Measurements from ENCODE around the gene TECTB. TPM values are rescaled to one million over a fixed set of nuclear protein-coding genes. Genes with fewer than 3 reads are reported as not detected.

TECTB gene
- total RNA-seq = not detected in 2 replicates

DNA sequence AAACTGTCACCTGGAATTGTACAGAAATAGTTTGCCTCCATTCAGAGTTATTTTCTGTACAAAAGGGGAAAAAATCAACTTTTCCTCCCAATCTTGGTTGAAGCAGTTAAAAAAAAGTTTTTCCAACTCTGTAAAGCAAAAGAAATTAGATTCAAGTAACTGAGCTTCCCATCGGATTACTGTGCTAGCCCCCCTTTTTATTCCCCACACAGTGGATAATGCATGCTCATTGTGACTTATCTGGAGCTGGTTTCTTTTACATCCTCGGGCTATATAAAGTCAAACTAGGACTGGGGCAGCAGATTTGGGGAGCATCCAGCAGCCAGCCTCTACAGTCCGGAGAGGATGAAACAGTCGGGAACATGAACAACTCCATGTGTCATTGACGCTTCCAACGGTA lies at the start of gene TECTB:
TSS of gene TECTB (plus strand) at position 301 of the 400 bp plus-strand sequence. CDS start 335 bp downstream, outside the sequence.
- DNase-seq (ENCODE audit: low read depth) = no peak
- no peak within 1 kb of the TSS for H3K4me3 ChIP-seq (ENCODE audit: low read depth, low read length)
- TF ChIP-seq, protein P1, sequence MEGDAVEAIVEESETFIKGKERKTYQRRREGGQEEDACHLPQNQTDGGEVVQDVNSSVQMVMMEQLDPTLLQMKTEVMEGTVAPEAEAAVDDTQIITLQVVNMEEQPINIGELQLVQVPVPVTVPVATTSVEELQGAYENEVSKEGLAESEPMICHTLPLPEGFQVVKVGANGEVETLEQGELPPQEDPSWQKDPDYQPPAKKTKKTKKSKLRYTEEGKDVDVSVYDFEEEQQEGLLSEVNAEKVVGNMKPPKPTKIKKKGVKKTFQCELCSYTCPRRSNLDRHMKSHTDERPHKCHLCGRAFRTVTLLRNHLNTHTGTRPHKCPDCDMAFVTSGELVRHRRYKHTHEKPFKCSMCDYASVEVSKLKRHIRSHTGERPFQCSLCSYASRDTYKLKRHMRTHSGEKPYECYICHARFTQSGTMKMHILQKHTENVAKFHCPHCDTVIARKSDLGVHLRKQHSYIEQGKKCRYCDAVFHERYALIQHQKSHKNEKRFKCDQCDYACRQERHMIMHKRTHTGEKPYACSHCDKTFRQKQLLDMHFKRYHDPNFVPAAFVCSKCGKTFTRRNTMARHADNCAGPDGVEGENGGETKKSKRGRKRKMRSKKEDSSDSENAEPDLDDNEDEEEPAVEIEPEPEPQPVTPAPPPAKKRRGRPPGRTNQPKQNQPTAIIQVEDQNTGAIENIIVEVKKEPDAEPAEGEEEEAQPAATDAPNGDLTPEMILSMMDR (IDR thresholded peaks at IDR 0.05; ENCODE audit: insufficient read depth, low read depth, low read length) = no peak

- DNase-seq (ENCODE audit: low read depth) = no peak
- TF ChIP-seq, protein P1 (IDR thresholded peaks at IDR 0.05; ENCODE audit: insufficient read depth, low read depth, low read length) = no peak
- no peak overlapping the region for H3K4me3 ChIP-seq (ENCODE audit: low read depth, low read length)
Measured at GRCh38 chr10:112235141-112235540, 48.1 kb upstream of the TECTB start.

GRCh38 chr10:112235920-112236319 lies 47.3 kb upstream of the TECTB start:
- TF ChIP-seq, protein P1 (IDR thresholded peaks at IDR 0.05; ENCODE audit: insufficient read depth, low read depth, low read length) = no peak
- DNase-seq (ENCODE audit: low read depth) = no peak
- no peak overlapping the region for H3K4me3 ChIP-seq (ENCODE audit: low read depth, low read length)

DNA sequence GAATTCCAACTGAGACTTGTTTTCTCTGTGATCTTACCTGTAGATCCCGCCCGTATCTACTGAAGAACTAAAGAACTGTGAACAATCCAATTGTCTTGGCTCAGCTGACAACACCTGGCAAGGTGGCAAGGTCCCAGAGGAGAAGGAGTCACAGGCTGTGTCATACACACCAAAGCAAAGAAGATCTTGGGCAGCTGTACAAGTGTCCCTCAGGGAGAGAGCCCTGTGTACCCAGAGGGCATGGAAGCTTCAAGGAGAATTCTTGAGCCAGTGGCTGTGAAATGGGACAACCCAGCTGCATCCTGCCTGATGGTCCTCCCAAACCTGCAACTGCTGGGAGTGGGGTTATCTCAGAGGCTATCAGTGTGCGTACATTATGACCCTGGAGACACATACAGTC lies 46.7 kb upstream of the TECTB start:
- no peak for DNase-seq (ENCODE audit: low read depth)
- H3K4me3 ChIP-seq (ENCODE audit: low read depth, low read length) = no peak overlapping the region
- TF ChIP-seq, protein P1 (IDR thresholded peaks at IDR 0.05; ENCODE audit: insufficient read depth, low read depth, low read length) = no peak

- no peak for DNase-seq (ENCODE audit: low read depth)
- TF ChIP-seq, protein P1 (IDR thresholded peaks at IDR 0.05; ENCODE audit: insufficient read depth, low read depth, low read length) = no peak
Measured at GRCh38 chr10:112239347-112239746, 43.9 kb upstream of the TECTB start.

DNA sequence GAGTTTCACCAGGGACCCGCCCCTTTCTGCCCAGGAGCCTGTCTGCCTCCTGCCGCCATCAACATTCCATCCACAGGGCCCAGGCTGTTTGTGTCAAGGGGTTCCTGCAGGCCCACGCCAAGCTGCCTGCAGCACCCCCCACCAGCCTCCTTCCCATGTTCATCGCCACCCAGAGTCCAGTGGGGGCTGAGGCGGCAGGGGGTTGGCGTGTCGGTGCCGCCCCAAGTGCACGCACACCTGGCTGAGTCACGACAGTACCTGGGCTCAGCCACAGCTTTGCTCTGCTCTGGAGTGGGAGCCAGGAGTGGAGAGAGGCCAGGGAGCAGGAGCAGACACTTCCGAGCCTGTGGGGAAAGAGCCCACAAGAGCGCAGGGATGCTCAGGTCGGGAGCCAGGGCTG lies 42.8 kb upstream of the TECTB start:
- DNase-seq (ENCODE audit: low read depth) = no peak
- TF ChIP-seq, protein P1 (IDR thresholded peaks at IDR 0.05; ENCODE audit: insufficient read depth, low read depth, low read length) = no peak
- no peak overlapping the region for H3K4me3 ChIP-seq (ENCODE audit: low read depth, low read length)

More at GRCh38 chr10:112239347-112239746, 43.9 kb upstream of the TECTB start:
- H3K4me3 ChIP-seq (ENCODE audit: low read depth, low read length) = no peak overlapping the region

DNA sequence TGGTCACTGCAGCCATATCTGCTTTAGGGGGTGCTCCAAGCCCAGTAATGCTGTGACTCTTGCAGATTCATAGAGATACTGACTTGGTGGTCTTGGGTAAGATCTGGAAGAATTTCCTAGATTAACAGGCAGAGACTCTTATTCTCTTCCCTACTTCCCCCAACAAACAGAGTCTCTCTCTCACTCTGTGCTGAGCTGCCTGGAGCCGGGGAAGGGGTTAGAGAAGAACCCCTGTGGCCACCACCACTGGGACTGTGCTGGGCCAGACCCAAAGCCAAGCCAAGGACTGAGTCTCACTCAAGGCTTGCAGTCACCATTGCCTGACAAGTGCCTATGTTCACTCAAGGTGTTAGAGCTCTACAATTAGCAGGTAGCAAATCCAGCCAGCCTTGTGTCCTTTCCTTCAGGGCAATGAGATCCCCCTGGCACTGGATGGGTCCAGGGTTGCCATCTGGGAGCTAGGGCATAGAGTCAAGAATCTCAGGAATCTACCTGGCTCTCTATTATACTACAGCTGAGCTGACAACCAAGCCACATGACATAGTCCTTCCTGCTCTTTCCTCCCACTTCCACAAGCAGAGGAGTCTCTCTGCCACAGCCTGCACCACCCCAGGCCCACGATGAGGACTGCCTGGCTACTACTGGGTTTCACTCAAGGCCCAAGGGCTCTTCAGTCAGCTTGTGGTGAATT lies 41.4 kb upstream of the TECTB start:
- H3K4me3 ChIP-seq (ENCODE audit: low read depth, low read length) = no peak overlapping the region
- DNase-seq (ENCODE audit: low read depth) = no peak
- TF ChIP-seq, protein P1 (IDR thresholded peaks at IDR 0.05; ENCODE audit: insufficient read depth, low read depth, low read length) = no peak
